ENCODE data around the gene TBX15. TPM values are rescaled to one million over a fixed set of nuclear protein-coding genes. Genes with fewer than 3 reads are reported as not detected.

Gene TBX15
- total and polyA plus RNA-seq, 11 donors, result 0.19 to 1.8 (median 0.63) TPM

DNA sequence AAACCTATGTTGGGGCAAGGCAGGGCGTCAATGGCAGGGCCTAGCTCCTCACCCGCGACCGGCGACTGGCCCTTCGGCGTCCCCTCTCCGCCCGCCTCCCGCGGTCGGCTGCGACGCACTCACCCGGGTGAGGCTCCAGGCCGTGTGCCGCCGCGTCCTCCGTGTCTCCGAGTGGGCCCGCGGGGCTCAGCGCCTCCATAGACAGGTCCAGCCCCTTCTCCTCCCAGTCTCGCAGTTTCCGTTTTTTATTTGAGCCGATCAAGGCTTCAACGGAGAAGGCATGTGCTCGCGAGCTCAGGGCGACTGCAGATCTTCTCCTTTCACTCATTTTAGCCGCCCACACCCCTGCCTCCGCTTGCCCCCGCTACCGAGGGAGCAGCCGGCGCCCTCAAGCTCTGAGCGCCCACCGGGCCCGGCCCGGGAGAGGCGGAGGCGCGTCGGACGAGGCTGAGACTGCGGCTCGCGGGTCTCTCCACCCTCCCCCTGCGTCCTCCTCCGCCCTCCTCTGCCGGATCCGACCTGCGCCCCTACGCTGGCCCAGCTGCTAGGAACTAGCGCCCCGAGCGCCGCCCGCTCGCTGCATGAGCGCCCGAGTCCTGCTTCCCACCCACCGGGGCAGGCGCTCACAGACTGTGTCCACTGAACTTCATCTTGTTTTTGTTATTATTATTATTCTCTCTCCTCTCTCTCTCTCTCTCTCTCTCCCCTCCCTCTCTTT is 516 bp downstream of the TBX15 start:
- ATAC-seq (peak; percentile 19 to 80 (median 48)), DNase-seq (peak in 1 of 5 donors; percentile 45)
- intact Hi-C loops (cut with DNase I), result no loop called here
- Histone ChIP-seq H3K9me3 (no peaks in the 10 kb centered on the region), H3K4me3 (peak overlapping the region; percentile 35 to 67 (median 49)), H3K27ac (peak overlapping the region in 8 of 12 donors; percentile 6 to 69 (median 43)), H3K27me3 (peaks cover 72 to 100% (median 99%) of the 10 kb centered on the region in 9 donors), H3K4me1 (peaks cover 0 to 52% (median 24%) of the 10 kb centered on the region in 12 donors), H3K36me3 (no peaks in the 10 kb centered on the region)
- WGBS, 4 donors, result 1 to 4% (median 2%) methylated on average over 51 to 65 of the region's 65 CpGs
- TF ChIP-seq, protein P1, sequence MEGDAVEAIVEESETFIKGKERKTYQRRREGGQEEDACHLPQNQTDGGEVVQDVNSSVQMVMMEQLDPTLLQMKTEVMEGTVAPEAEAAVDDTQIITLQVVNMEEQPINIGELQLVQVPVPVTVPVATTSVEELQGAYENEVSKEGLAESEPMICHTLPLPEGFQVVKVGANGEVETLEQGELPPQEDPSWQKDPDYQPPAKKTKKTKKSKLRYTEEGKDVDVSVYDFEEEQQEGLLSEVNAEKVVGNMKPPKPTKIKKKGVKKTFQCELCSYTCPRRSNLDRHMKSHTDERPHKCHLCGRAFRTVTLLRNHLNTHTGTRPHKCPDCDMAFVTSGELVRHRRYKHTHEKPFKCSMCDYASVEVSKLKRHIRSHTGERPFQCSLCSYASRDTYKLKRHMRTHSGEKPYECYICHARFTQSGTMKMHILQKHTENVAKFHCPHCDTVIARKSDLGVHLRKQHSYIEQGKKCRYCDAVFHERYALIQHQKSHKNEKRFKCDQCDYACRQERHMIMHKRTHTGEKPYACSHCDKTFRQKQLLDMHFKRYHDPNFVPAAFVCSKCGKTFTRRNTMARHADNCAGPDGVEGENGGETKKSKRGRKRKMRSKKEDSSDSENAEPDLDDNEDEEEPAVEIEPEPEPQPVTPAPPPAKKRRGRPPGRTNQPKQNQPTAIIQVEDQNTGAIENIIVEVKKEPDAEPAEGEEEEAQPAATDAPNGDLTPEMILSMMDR (IDR thresholded peaks at IDR 0.05), result no peak
- no peak for TF ChIP-seq POLR2A (IDR thresholded peaks at IDR 0.05)

DNA sequence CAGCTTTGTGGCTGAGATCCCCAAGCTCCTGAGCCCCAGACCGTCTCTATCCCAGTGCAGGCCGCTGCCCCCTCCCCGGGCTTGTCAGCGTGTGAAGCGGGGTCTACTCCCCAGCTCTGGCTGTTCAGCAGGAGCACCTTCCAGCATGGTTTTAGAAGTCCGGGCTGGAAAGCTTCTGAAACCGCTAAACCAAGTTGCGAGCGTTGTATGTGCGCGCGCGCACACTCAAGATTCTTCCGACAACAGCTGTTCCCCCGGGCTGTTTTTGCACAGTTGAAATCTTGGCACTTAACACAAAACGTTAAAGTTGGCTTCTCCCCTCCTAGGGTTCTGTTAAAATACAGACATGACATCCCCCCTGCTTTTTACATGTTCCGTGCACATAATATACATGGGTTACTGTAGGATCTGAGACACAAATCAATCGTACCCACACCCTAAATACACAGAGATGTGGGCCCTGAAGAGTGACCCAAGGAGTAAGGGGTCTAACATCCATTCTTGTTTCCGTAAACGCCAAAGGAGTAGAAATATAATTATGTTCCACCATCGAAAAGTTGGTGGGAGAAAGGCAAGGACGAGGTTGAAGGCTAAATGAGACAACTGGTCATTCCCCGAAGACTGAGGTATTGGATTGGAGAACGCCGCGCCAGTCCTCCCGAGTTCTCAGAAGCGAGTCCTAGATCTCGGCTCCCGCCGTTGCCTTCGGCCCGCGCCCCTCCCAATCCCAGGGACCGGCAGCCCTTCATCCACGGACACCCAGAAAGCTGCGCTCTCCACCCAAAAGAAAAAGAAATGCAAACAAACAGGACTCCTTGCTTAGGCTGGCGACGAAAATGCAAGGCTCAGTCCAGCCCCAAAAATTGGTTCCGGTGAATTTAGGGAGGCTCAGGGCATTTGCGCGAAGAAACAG is 1.3 kb downstream of the TBX15 start:
- Histone ChIP-seq H3K4me1 (peaks cover 0 to 52% (median 24%) of the 10 kb centered on the region in 12 donors), H3K4me3 (peak overlapping the region; percentile 35 to 67 (median 49)), H3K27ac (peak overlapping the region in 8 of 12 donors; percentile 6 to 69 (median 43)), H3K27me3 (peaks cover 67 to 100% (median 98%) of the 10 kb centered on the region in 9 donors), H3K36me3 (no peaks in the 10 kb centered on the region), H3K9me3 (no peaks in the 10 kb centered on the region)
- ATAC-seq (peak in 2 of 4 donors; percentile 35 to 60), DNase-seq (no peak)
- TF ChIP-seq, protein P1 (IDR thresholded peaks at IDR 0.05), result no peak
- TF ChIP-seq POLR2A (IDR thresholded peaks at IDR 0.05), result no peak
- WGBS, 4 donors, result 6 to 10% (median 8%) methylated on average over 39 to 42 of the region's 42 CpGs
- intact Hi-C loops (cut with DNase I), result no loop called here

DNA sequence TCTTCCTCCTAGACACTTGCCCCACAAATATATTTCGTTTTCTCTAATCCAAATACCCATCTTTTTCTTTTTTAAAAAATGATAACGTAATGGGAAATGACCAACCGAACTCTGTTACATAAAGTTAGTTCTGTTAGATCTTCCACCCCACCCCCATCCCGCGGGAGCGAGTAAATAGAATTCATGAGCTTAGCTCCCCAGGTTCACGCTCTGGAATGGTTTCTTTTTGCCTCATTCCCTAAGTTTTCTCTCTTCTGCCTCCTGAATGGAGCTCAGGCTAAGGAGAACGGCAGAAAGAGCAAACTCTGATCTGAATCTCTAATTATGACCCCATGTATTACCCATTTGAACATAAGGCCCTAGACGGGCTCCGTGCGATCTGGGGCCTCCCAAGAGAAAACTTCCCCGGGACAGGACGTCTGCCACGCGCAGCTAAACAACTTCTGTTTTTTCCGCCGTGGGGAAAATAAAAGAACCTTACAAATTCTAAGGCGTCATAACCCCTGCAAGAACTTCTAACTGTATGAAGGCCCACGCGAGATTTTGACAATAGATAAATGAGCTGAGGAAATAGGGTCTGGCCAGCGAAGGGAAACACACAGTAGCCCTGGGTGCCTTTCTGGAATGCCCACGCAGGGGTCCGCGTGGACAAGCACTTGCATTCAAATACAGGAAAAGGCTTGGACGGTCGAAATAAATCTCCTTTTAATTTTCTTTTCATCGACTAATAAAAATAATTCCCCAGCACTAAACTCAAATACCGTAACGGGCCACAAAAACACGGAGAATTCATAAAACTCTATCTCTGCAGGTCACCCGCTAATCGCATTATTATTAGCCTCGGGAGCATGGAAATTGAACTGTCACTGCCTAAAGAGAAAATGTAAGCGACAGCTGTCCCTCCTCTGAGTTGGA is 2.2 kb downstream of the TBX15 start:
- peaks cover 63 to 100% (median 98%) of the 10 kb centered on the region in 9 donors for H3K27me3 ChIP-seq
- peak overlapping the region in 11 of 12 donors; percentile 35 to 67 (median 49) for H3K4me3 ChIP-seq
- H3K9me3 ChIP-seq, result no peaks in the 10 kb centered on the region
- DNase-seq (no peak), ATAC-seq (no peak)
- H3K4me1 ChIP-seq, result peaks cover 0 to 52% (median 24%) of the 10 kb centered on the region in 12 donors
- 10 to 16% (median 15%) methylated on average over 34 of the region's 34 CpGs for WGBS, 4 donors
- peak overlapping the region in 1 of 12 donors; percentile 56 for H3K27ac ChIP-seq
- TF ChIP-seq POLR2A (IDR thresholded peaks at IDR 0.05), result no peak
- TF ChIP-seq, protein P1 (IDR thresholded peaks at IDR 0.05), result no peak
- H3K36me3 ChIP-seq, result no peaks in the 10 kb centered on the region
- intact Hi-C loops (cut with DNase I), result no loop called here
